H1 (cell line): ENCODE measurements around the gene ABI2. TPM values are rescaled to one million over a fixed set of nuclear protein-coding genes. Genes with fewer than 3 reads are reported as not detected.

Source experiments
- CHD1 ChIP-seq: IDR thresholded peaks from 2 replicates; pipeline ENCODE4 v1.6.1; 2012; ENCODE audit warnings: low read depth, low read length, improper control_type of control experiment
- CREB1 ChIP-seq: IDR thresholded peaks from 2 replicates; pipeline ENCODE4 v1.6.1; 2012; ENCODE audit warnings: inconsistent platforms
- FOSL1 ChIP-seq: IDR thresholded peaks from 2 replicates; pipeline ENCODE4 v1.6.1; 2011; ENCODE audit warnings: mild to moderate bottlenecking, low read depth, low read length, moderate library complexity; ENCODE audit not compliant: insufficient read depth
- KDM5A ChIP-seq: fragments of 200-600 bp; IDR thresholded peaks from 2 replicates; pipeline ENCODE4 v1.7.1; 2012; ENCODE audit warnings: mild to moderate bottlenecking, low read length, inconsistent platforms, mixed read lengths
- SAP30 ChIP-seq: fragments of 300-600 bp; sonication (generic); IDR thresholded peaks from 2 replicates; pipeline ENCODE4 v1.7.1; 2012; ENCODE audit warnings: low read length, moderate library complexity, mild to moderate bottlenecking, inconsistent platforms; ENCODE audit not compliant: insufficient read depth, insufficient replicate concordance
- SP2 ChIP-seq: IDR thresholded peaks from 2 replicates; pipeline ENCODE4 v1.6.1; 2012; ENCODE audit warnings: mild to moderate bottlenecking, low read length, inconsistent platforms
- TBP ChIP-seq: IDR thresholded peaks from 2 replicates; pipeline ENCODE4 v1.6.1; 2011; ENCODE audit warnings: low read depth, low read length, improper control_type of control experiment
- TCF12 ChIP-seq: IDR thresholded peaks from 2 replicates; pipeline ENCODE4 v1.6.1; 2011; ENCODE audit warnings: low read depth, mild to moderate bottlenecking, low read length
- polyA plus RNA-seq, 7 experiments: library from polyadenylated mRNA; depleted of rRNA in 3 of 7; stranded (reverse) in 5 of 7; unstranded in 2 of 7; fragments of >200 nt in 5 of 7; fragments of 200-250 nt in 2 of 7; gene quantifications; 1 replicate in 5 of 7; 2 replicates in 1 of 7; 4 replicates in 1 of 7; pipeline versions ENCODE4 v1.2.1 to v1.2.3, GENCODE V29; 2011 to 2013; ENCODE audit warnings: missing spikeins in 2 of 7, mixed read lengths in 2 of 7
- total RNA-seq: library from RNA; stranded (reverse); fragmentation: NEBNext Ultra II Directional; extraction: Animal tissue kit (Norgen Biotek cat#: 25700); gene quantifications from 2 replicates; pipeline ENCODE4 v1.2.1, GENCODE V29; 2021

The ABI2 gene
- total and polyA plus RNA-seq, 2 of the 8 experiments (the other 6 are each of a cell fraction or from before 2014, with no cell fraction given) = 62.3 to 118 TPM

DNA sequence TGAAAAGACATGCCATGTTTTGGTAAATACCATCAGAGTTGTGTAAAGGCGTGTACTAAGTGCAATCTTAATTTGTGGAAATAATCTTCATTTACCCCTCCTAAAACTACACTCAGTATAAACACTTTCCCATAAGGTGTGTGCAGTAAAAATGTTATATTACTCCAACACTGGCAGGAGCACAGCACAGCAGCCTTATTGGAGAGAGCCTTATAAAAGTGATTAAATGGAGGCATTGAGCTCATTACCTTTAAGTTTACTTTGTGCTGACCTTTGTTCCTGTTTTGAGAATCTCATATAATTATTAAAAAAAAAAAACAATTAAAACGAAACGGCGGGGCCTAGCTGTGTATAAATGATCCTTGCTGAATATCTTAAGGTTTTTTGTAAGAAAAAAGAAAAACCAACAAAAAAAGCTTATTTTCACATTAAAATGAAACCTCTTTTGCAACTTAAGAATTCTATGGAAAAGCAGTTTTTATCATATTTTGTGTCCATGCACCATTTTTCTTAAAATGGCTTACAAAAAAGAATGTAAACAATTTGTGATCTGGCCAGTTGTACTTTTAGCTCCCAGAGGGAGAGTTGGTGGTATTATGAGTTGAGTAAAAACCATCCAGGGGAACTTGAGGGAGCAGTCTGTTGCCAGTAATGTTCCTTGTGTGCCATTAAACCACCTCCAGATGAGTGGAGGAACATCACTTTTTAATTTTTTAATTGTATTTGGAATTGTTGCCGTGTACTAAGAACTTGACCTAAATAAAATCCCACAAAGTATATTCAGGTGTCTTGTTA, 103.4 kb downstream of the ABI2 start (continued):
- TF ChIP-seq SAP30 (no peak), KDM5A (no peak), FOSL1 (no peak), TCF12 (no peak), SP2 (no peak), CHD1 (no peak), TBP (no peak), CREB1 (no peak)
- TF ChIP-seq, all 59 proteins: peak for 0
